Right lobe of liver (tissue), 4 donors: ENCODE results near the gene CACNA2D4.

Experiments
- CTCF ChIP-seq, 4 donors: fragments of 200-600 bp in 3 of 4; fragments of 450-650 bp in 1 of 4; IDR thresholded peaks; one replicate each; pipeline versions ENCODE4 v1.5.1 to v1.8.0; 2016 to 2022; ENCODE audit warnings: antibody characterized with exemption in 4 of 4, mild to moderate bottlenecking in 2 of 4
- POLR2A ChIP-seq: fragments of 450-650 bp; IDR thresholded peaks from one replicate; pipeline ENCODE4 v1.6.1; 2017; ENCODE audit warnings: antibody characterized with exemption, mild to moderate bottlenecking
- donor health status: DM: no; HTN: no; CAD: no.
- donor health status: DM: no; HTN: no; CAD: no.
- donor health status: DM: no; HTN: yes; CAD: no.

- TF ChIP-seq POLR2A (no peak), CTCF (IDR thresholded peaks at IDR 0.05) (no peak)
Measured at GRCh38 chr12:1778911-1779310, 139.5 kb downstream of the CACNA2D4 start.
